ENCODE measurements around the gene ABLIM1.

GRCh38 chr10:114471906-114472876, 185.9 kb downstream of the ABLIM1 start:
- TF ChIP-seq POLR2A (IDR thresholded peaks at IDR 0.05) = no peak
- no peak for TF ChIP-seq CTCF (IDR thresholded peaks at IDR 0.05)
